HG02973 (cell line): ENCODE data around the gene TXNDC12.
"Not testable (repeated sequence)": the region's sequence is repeated elsewhere in the genome, so short reads cannot be mapped to it uniquely, and the experiment has no call there.

Experiments
- ATAC-seq: cut with Tn5 transposase; IDR thresholded peaks from one replicate; pipeline ENCODE4 v1.9.1; 2021; ENCODE audit warnings: moderate library complexity; ENCODE audit not compliant: unreplicated experiment

Gene TXNDC12

DNA sequence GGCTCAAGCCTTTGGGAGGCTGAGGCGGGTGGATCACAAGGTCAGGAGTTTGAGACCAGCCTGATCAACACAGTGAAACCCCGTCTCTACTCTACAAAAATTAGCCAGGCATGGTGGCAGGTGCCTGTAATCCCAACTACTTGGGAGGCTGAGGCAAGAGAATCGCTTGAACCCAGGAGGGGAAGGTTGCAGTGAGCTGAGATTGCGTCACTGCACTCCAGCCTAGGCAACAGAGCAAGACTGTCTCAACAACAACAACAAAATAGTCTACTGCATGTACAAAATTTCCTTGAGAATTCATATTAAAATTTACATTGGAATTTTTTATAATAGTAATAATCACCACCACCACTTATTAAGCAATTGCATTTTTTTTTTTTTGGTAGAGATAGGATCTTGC is 5.7 kb downstream of the TXNDC12 start:
- ATAC-seq = not testable (repeated sequence)

GRCh38 chr1:52045666-52046195 is 9.3 kb downstream of the TXNDC12 start:
- ATAC-seq = not testable (repeated sequence)

- ATAC-seq = no peak
Measured at GRCh38 chr1:52045236-52045635, 9.8 kb downstream of the TXNDC12 start.

DNA sequence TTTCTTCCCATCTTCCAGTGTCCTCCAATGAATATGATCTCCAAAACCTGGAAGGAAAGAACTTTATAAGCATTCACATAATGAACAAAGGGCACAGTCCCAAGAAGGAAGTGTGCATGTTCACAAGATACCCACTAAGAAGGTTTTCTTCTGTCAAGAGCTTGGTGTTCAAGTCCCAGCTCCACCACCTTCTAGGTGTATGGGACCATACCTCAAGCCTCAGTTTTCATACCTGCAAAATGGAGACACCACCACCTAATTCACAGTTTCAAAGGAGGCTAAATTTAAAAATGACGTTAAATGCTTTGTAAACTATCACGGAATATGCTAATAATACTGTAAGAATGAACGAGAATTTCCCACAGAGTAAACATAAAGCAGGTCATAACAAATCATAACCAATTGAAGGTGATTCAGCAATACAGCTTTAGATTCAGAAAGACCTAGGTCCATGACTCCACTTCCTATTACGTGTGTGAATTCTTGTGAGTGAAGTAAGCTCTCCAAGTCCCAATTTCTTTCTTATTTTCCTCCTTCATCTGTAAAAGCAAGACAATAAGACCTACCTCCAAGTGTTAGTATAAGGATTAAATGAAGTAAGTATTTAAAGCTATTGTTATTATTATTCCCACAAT is 13.3 kb downstream of the TXNDC12 start:
- ATAC-seq = no peak

- ATAC-seq = no peak
Measured at GRCh38 chr1:52037909-52038308, 17.1 kb downstream of the TXNDC12 start.

- ATAC-seq = no peak
Measured at GRCh38 chr1:52037402-52037814, 17.6 kb downstream of the TXNDC12 start.

GRCh38 chr1:52034050-52034384 is 21.0 kb downstream of the TXNDC12 start:
- no peak for ATAC-seq

DNA sequence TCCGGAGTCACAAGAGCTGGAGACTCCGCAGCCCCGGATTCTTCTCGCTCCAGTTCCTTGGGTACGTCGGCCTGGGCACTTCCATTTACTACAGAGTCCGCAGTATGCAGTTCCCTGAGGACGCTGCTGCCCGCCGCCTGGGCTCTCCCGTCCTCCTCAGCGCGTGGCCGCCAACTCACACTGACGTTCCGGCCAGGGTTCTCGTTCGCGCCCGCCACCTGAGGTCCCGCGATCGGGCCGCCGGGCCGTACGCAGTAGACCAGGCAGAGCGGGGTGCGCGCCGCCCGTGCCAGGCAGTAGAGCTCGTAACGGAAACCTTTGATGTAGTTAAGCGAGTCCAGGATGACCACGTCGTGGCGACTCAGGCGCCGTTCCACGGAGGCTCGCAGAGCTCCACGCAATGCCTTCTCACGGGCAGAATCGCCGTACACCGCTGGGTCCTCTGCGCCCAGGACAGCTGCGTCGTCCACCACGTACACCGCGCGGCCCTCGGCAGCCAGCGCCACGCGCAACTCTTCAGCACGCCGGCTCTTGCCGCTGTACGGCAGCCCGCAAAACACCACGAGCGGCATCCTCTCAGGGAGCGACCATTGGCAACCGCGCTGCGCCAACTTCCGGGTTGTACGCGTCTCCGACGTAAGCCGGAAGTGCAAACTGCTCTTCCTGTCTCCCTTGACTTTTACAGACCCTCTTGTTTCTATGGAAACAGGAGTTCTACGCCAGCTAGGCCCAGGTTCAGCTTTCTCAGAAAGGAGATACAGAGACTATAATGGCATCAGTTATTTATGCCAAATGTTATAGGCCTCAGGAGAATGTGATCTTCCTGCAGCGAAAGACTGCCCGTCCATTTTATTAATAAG is 21.6 kb downstream of the TXNDC12 start, which contains the start of gene KTI12:
Gene KTI12, minus strand, starts transcription at position 621 of the 860 bp plus-strand sequence. Its CDS starts 49 bp downstream, at position 572.
- ATAC-seq = peak; percentile 79

DNA sequence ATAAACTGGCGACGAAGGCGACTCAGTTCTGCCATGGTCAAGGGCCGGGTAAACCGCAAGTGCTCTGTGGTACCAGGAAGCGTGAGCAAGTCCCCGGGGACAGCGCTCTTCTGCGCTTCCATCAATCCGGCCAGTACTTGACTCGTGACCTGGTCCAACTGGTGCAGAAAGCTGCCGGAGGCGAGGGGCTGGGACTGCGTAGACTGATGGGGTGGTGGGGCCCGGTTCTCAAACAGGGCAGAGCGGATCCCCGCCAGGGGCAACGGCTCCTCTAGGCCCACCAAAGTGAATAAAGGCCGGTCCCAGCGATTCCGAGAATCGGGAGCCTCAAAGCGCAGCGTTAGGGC is 22.2 kb downstream of the TXNDC12 start:
- ATAC-seq = no peak

- ATAC-seq = peak; percentile 40
Measured at GRCh38 chr1:52032124-52032784, 22.7 kb downstream of the TXNDC12 start.

GRCh38 chr1:52028839-52029238 is 26.2 kb downstream of the TXNDC12 start:
- not testable (repeated sequence) for ATAC-seq

DNA sequence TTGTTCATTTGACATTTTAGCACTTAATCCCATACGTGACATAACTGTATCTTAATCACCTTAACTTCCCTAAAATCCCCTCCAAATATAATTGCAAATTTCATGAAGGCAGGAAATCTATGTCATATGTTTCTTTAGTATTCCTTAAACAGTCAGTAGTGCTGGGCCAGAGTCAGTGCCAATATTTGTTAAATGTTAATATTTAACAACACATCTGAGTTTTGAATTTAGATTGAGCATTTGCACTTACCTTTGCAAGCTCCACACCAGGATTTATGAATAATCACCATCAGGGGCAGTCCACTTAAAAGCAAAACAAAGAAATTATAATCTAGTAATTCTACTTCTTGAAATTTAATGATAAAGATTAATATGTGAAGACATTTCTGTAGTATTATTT is 26.7 kb downstream of the TXNDC12 start:
- ATAC-seq = no peak

DNA sequence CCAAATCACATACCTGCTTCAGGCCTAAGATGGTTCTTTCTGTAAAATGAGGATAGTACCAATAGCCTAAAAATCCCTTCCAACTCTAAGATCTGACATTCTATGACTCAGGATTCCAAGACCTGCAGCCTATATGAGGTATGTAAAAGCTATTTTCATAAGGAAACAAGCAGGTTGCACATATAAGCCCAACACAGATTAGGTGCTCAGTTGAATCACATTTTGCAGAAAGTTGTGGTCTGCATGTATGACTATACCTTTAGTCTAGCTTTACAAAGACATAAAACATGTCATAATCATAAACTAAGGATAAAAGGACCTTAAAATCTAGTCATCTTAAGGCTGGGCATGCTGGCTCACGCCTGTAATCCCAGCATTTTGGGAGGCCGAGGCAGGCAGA is 28.7 kb downstream of the TXNDC12 start:
- no peak for ATAC-seq

- no peak for ATAC-seq
Measured at GRCh38 chr1:52022133-52022532, 32.9 kb downstream of the TXNDC12 start.

- ATAC-seq = no peak
Measured at GRCh38 chr1:52008071-52008809, 46.8 kb downstream of the TXNDC12 start.

GRCh38 chr1:52007215-52008002 is 47.6 kb downstream of the TXNDC12 start:
- no peak for ATAC-seq

DNA sequence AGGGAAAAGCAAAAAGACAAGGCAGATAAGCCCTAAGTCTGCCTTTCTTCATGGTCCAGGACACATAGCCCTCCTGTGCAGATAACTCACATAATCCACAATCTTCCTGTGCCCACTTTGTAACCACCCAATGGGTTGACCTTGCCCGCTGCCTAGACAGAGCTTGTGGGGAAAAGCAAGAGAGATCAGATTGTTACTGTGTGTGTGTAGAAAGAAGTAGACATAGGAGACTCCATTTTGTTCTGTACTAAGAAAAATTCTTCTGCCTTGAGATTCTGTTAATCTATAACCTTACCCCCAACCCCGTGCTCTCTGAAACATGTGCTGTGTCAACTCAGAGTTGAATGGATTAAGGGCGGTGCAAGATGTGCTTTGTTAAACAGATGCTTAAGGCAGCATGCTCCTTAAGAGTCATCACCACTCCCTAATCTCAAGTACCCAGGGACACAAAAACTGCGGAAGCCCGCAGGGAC is 48.9 kb downstream of the TXNDC12 start:
- ATAC-seq = not testable (repeated sequence)

DNA sequence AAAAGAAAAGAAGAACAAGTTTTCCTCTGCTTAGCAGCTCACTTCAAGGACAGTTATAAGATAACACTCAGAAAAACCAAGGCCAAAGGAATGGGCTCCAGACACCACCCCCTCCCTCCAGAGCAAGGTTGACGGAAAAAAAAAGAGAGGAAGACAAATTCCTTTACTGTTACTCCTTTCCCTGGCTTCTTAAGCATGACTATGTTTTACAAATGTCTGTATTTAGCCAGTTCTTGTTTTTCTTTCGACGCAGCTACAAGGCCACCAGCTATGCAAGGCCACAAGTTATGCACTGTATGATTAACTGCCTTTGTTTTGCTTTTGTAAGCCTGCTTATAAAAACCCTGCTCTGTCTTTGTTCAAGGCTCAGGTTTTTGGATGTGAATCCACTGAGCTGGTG is 49.4 kb downstream of the TXNDC12 start:
- ATAC-seq = not testable (repeated sequence)

DNA sequence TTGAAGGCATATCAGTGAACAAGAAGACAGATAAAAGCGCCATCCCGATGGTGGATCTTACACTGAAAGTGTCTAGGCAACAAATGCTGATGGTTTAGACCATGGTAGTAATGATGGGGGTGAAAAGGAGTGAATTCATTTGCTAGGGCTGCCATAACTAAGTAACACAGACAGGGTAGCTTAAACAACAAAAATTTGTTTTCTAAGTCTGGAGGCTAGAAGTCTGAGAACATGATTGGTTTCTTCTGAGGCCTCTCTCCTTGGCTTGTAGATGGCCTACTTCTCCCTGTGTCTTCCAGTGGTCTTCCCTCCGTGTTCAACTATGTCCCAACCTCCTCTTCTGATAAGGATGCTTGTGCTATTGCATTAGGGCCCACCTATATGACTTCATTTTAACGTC is 51.1 kb downstream of the TXNDC12 start:
- ATAC-seq = no peak
